ENCODE results near the gene NBEAL2. TPM values are rescaled to one million over a fixed set of nuclear protein-coding genes. Genes with fewer than 3 reads are reported as not detected.

NBEAL2 gene
- total and polyA plus RNA-seq, 2 of the 8 experiments (the other 6 are each of a cell fraction or from before 2014, with no cell fraction given), result 27.3 to 46.9 TPM

DNA sequence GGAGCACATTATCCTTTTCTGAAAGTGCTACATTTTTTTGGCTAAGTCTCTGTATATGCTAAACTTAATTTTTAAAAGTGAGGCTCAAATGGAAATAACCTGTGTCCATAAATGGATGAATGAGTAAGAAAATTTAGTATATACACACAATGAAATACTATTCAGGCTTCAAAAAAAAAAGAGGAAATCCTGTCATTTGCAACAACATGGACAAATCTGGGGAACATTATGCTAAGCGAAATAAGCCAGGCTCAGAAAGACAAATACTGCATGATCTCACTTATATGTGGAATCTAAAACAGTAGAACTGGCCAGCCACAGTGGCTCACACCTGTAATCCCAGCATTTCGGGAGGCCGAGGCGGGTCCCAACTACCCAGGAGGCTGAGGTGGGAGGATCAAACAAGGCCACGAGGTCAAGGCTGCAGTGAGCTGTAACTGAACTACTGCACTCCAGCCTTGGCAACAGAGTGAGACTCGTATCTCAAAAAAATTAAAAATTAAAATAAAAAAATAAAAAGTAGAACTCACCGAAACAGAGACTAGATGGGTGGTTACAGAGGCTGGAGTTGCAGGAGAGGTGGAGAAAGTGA lies 28.7 kb upstream of the NBEAL2 start:
- no peak overlapping the region for H3K27ac ChIP-seq (ENCODE audit: low read depth, low read length)
- CTCF ChIA-PET (ENCODE audit: partially characterized antibody), result interaction anchor here (0.6 to 3.1 kb wide), 4 partner anchors 14 to 37 kb away, joined by 3 to 12 read pairs (median 4); no protein-coding TSS in a partner anchor
- peaks cover 29 to 96% of the 10 kb centered on the region in 2 experiments for H3K79me2 ChIP-seq (ENCODE audit: control insufficient read depth in 1 of 2, insufficient read depth in 2 of 2, low read length in 2 of 2)
- no peak overlapping the region for H2AFZ ChIP-seq (ENCODE audit: low read length)
- peaks cover 41% of the 10 kb centered on the region for H3K79me1 ChIP-seq (ENCODE audit: low read depth, low read length)
- FAIRE-seq (no peak), DNase-seq (ENCODE audit: low read depth in 1 of 2, low spot score in 2 of 2) (no peak)
- H4K8ac ChIP-seq (ENCODE audit: extremely low read depth, insufficient read depth, low read length), result no peak overlapping the region
- no peak overlapping the region for H2BK20ac ChIP-seq (ENCODE audit: low read length)
- peaks cover 5 to 14% (median 8%) of the 10 kb centered on the region in 4 experiments for H3K4me1 ChIP-seq (replicated peaks in 1 of 4; ENCODE audit: control insufficient read depth in 3 of 4, insufficient read depth in 4 of 4, low read length in 3 of 4)
- peaks cover 44 to 60% of the 10 kb centered on the region in 2 experiments for H4K20me1 ChIP-seq (replicated peaks in 1 of 2; ENCODE audit: control insufficient read depth in 1 of 2, insufficient read depth in 2 of 2, low read length in 2 of 2)
- H3K9me3 ChIP-seq (ENCODE audit: insufficient read depth in 2 of 2, low read depth in 1 of 2, low read length in 1 of 2), result no peaks in the 10 kb centered on the region
- no peak overlapping the region for H3K4me3 ChIP-seq (ENCODE audit: extremely low read depth in 1 of 4, insufficient read depth in 2 of 4, low read depth in 3 of 4, low read length in 4 of 4)
- H4K91ac ChIP-seq (replicated peaks; ENCODE audit: insufficient read length, low read length), result no peak overlapping the region
- H3K27me3 ChIP-seq (replicated peaks in 1 of 4; ENCODE audit: control insufficient read depth in 3 of 4, extremely low read depth in 1 of 4, insufficient read depth in 3 of 4, low read length in 3 of 4), result no peaks in the 10 kb centered on the region
- no peak overlapping the region for H3K23ac ChIP-seq (ENCODE audit: insufficient read length)
- H3K14ac ChIP-seq (ENCODE audit: insufficient read length), result no peak overlapping the region
- POLR2A ChIA-PET (ENCODE audit: partially characterized antibody), result interaction anchor here (0.8 to 1.8 kb wide), 3 partner anchors 16 to 28 kb away, joined by 3 to 7 read pairs (median 3); partner anchors contain the start of gene CCDC12
- H3K36me3 ChIP-seq (ENCODE audit: control insufficient read depth in 2 of 4, insufficient read depth in 4 of 4, low read length in 3 of 4), result no peaks in the 10 kb centered on the region; a peak in 1 of 8 replicates
- H3K18ac ChIP-seq (ENCODE audit: extremely low read depth, low read length), result no peak overlapping the region
- no peak overlapping the region for H2BK5ac ChIP-seq (ENCODE audit: low read depth, low read length)
- 91% methylated on average over 7 of the region's 7 CpGs; no CpG with 5 or more reads in 1 of the 2 experiments for WGBS, 2 experiments (ENCODE audit: extremely low coverage in 1 of 2, insufficient coverage in 1 of 2, insufficient read length in 1 of 2, insufficient replicate concordance in 2 of 2, low coverage in 1 of 2, low lambda C conversion rate in 2 of 2, missing lambda C conversion rate in 1 of 2)
- no peak overlapping the region for H3K56ac ChIP-seq (replicated peaks; ENCODE audit: insufficient read length, low read depth, low read length)
- no peak overlapping the region for H4K5ac ChIP-seq (ENCODE audit: insufficient read length, low read depth, low read length)
- no peak overlapping the region for H3K4ac ChIP-seq (replicated peaks; ENCODE audit: insufficient read length, low read depth, low read length)
- H2BK12ac ChIP-seq (ENCODE audit: low read depth, low read length), result no peak overlapping the region
- no peaks in the 10 kb centered on the region; the same call in 1 of the 2 replicates for H3K23me2 ChIP-seq (ENCODE audit: low read depth, low read length)
- H3K9ac ChIP-seq (replicated peaks in 1 of 4; ENCODE audit: extremely low read depth in 1 of 4, low read depth in 3 of 4, low read length in 3 of 4), result no peak overlapping the region
- no peak overlapping the region for H2BK120ac ChIP-seq (replicated peaks; ENCODE audit: low read depth, low read length)
- H2BK15ac ChIP-seq (ENCODE audit: low read length), result no peak overlapping the region
- no peak overlapping the region for H3K4me2 ChIP-seq (ENCODE audit: insufficient read depth in 1 of 2, low read depth in 2 of 2, low read length in 2 of 2)
- no peak overlapping the region; the same call in 1 of the 2 replicates for H2AK5ac ChIP-seq (ENCODE audit: low read depth, low read length)
- TF ChIP-seq RFX5 (IDR thresholded peaks at IDR 0.05; ENCODE audit: borderline replicate concordance, low read depth, low read length) (no peak), GTF2F1 (IDR thresholded peaks at IDR 0.05; ENCODE audit: borderline replicate concordance, low read depth, low read length) (no peak), SIN3A (conservative IDR thresholded peaks at IDR 0.05 in 1 of 2, IDR thresholded peaks at IDR 0.05 in 1 of 2; ENCODE audit: low read depth in 1 of 2, low read length in 2 of 2) (no peak), POU5F1 (IDR thresholded peaks at IDR 0.05; ENCODE audit: low read depth, low read length) (no peak), BCL11A (IDR thresholded peaks at IDR 0.05; ENCODE audit: low read depth in 2 of 2, low read length in 2 of 2) (no peak), JUN (IDR thresholded peaks at IDR 0.05; ENCODE audit: low read depth, low read length) (no peak), RNF2 (IDR thresholded peaks at IDR 0.05; ENCODE audit: borderline replicate concordance, low read depth, low read length, missing control alignments, poor library complexity, severe bottlenecking) (no peak), SIX5 (IDR thresholded peaks at IDR 0.05; ENCODE audit: low read depth, low read length) (no peak), CHD1 (IDR thresholded peaks at IDR 0.05; ENCODE audit: low read depth, low read length) (no peak), SRF (IDR thresholded peaks at IDR 0.05; ENCODE audit: low read depth, low read length) (no peak), KDM4A (IDR thresholded peaks at IDR 0.05; ENCODE audit: low read depth, low read length, severe bottlenecking) (no peak), CBX5 (IDR thresholded peaks at IDR 0.05; ENCODE audit: low read depth, low read length) (no peak), EZH2 (IDR thresholded peaks at IDR 0.05; ENCODE audit: low read depth, low read length, severe bottlenecking) (no peak)
